CMK (cell line): ENCODE results near the gene RFTN1.

Experiments used
- DNase-seq: peaks from one replicate; pipeline ENCODE4 v3.0.0-alpha.2; 2010; ENCODE audit warnings: low read depth

Gene RFTN1

GRCh38 chr3:16464511-16465148, 48.9 kb downstream of the RFTN1 start:
- DNase-seq = no peak

GRCh38 chr3:16463914-16464313, 49.6 kb downstream of the RFTN1 start:
- DNase-seq = no peak

- no peak for DNase-seq
These were observed 50.4 kb downstream of the RFTN1 start for GRCh38 chr3:16463119-16463518.

GRCh38 chr3:16462679-16463078, 50.8 kb downstream of the RFTN1 start:
- no peak for DNase-seq

- no peak for DNase-seq
These were observed 51.8 kb downstream of the RFTN1 start for GRCh38 chr3:16461463-16462245.

- DNase-seq = no peak
These were observed 52.6 kb downstream of the RFTN1 start for GRCh38 chr3:16460886-16461285.

- no peak for DNase-seq
These were observed 53.2 kb downstream of the RFTN1 start for GRCh38 chr3:16460273-16460672.

GRCh38 chr3:16456784-16457415, 56.6 kb downstream of the RFTN1 start:
- DNase-seq = no peak

- DNase-seq = no peak
These were observed 57.5 kb downstream of the RFTN1 start for GRCh38 chr3:16455966-16456365.

- DNase-seq = no peak
These were observed 58.5 kb downstream of the RFTN1 start for GRCh38 chr3:16455001-16455400.

GRCh38 chr3:16452261-16452660, 61.2 kb downstream of the RFTN1 start:
- DNase-seq = no peak

- no peak for DNase-seq
These were observed 64.1 kb downstream of the RFTN1 start for GRCh38 chr3:16449369-16449768.

- no peak for DNase-seq
These were observed 64.8 kb downstream of the RFTN1 start for GRCh38 chr3:16448639-16449070.

GRCh38 chr3:16447135-16447534, 66.4 kb downstream of the RFTN1 start:
- no peak for DNase-seq

GRCh38 chr3:16444344-16444743, 69.2 kb downstream of the RFTN1 start:
- DNase-seq = no peak

- no peak for DNase-seq
These were observed 70.8 kb downstream of the RFTN1 start for GRCh38 chr3:16442730-16443129.

GRCh38 chr3:16441371-16441875, 72.1 kb downstream of the RFTN1 start:
- no peak for DNase-seq

- no peak for DNase-seq
These were observed 73.4 kb downstream of the RFTN1 start for GRCh38 chr3:16439848-16440708.

- DNase-seq = no peak
These were observed 74.2 kb downstream of the RFTN1 start for GRCh38 chr3:16439163-16439847.

GRCh38 chr3:16437640-16438039, 75.9 kb downstream of the RFTN1 start:
- no peak for DNase-seq

- no peak for DNase-seq
These were observed 79.8 kb downstream of the RFTN1 start for GRCh38 chr3:16433701-16434151.
